IPS DF 6.9 (cell line): ENCODE data around the gene IL17RE.

Source experiments
- DNase-seq: peaks from one replicate; pipeline ENCODE4 v3.0.0-alpha.2; 2013; ENCODE audit warnings: low read depth, low spot score
- H3K27ac ChIP-seq: one replicate; pipeline ENCODE4 v1.5.1; 2013; ENCODE audit warnings: low read length, control low read depth
- H3K27me3 ChIP-seq: 2 replicates; pipeline ENCODE4 v1.6.1; 2013; ENCODE audit warnings: mild to moderate bottlenecking, low read length; ENCODE audit not compliant: control insufficient read depth, insufficient read depth
- H3K36me3 ChIP-seq: 2 replicates; pipeline ENCODE4 v1.6.1; 2013; ENCODE audit warnings: low read length; ENCODE audit not compliant: control insufficient read depth, insufficient read depth
- H3K4me1 ChIP-seq: 2 replicates; pipeline ENCODE4 v1.6.1; 2013; ENCODE audit warnings: low read length; ENCODE audit not compliant: control insufficient read depth, insufficient read depth
- H3K4me3 ChIP-seq: 2 replicates; pipeline ENCODE4 v1.5.1; 2013; ENCODE audit warnings: mild to moderate bottlenecking, low read length
- H3K9me3 ChIP-seq: 2 replicates; pipeline ENCODE4 v1.6.1; 2013; ENCODE audit warnings: low read length, inconsistent platforms; ENCODE audit not compliant: control insufficient read depth, insufficient read depth
- WGBS: extraction: QIAGEN DNeasy Blood & Tissue Kit; methylation state at CpG from one replicate; pipeline ENCODE4 v1.1.7; 2013; ENCODE audit warnings: mixed read lengths, missing lambda C conversion rate; ENCODE audit not compliant: insufficient read length, insufficient coverage; 5-methylcytosine and 5-hydroxymethylcytosine counted together

The IL17RE gene

DNA sequence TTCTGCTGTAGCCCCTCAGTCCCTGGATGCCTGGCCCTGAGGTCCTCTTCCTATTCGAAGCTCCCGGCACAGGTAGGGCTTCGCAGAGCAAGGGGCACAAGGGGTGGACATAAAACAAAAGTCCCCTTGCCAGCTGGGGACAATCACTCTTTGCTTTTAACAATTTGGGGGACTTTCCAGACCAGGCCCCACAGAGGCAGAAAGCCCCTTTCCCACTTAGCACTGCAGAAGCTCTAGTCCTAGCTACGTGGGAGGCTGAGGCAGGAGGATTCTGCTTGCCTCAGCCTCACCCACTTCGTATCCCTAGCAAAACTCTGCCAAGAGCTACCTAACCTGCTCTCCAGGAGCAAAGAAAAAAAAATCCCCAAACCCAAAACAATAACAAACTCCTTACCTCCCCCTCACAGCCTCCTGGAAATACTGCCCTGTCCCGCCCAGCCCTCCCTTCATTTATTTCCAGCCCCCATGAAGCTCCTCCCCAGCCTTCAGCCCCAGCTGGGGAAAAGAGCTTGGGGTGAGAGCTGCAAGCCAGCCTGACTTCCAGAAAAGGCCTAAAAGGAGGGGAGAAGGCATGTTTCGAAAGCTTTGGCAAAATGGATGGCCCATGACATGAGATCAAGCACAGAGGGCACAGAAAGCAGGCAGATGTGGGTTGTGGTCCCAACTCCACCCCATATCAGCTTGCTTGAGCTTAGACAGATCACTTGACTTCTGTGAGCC is 22.7 kb upstream of the IL17RE start, which contains the start of gene CIDEC:
Gene CIDEC, minus strand, starts transcription at position 424 of the 720 bp plus-strand sequence. CDS start 1,767 bp downstream, outside the sequence.
- DNase-seq = no peak
- no peak within 1 kb of the TSS for H3K27ac ChIP-seq
- no CpG with 5 or more reads among the region's 7 CpGs for WGBS
- H3K27me3 ChIP-seq = no peaks in the 10 kb centered on the region
- H3K4me3 ChIP-seq = no peak within 1 kb of the TSS
- no peaks in the 10 kb centered on the region for H3K9me3 ChIP-seq
- peaks cover 2% of the 10 kb centered on the region; the same call in 1 of the 2 replicates for H3K4me1 ChIP-seq
- no peaks in the 10 kb centered on the region for H3K36me3 ChIP-seq

DNA sequence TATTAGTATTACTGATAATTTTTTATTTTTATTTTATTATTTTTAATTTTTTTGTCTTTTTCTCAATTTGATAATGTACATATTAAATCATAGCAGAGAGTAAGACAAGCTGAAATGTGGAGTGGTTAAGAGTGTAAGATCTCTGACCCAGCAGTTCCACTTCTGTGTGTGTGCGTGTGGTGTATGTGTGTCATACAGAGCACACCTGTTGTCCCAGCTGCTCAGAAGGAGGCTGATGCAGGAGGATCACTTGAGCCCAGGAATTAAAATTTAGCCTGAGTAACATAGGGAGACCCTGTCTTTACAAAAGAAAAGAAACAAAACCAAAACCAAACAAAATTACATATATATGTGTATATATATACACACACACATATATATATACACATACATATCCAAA is 21.2 kb upstream of the IL17RE start:
- no peak overlapping the region for H3K4me3 ChIP-seq
- no peaks in the 10 kb centered on the region for H3K9me3 ChIP-seq
- H3K36me3 ChIP-seq = no peaks in the 10 kb centered on the region
- WGBS = no CpG with 5 or more reads among the region's 1 CpG
- peaks cover 2% of the 10 kb centered on the region; the same call in 1 of the 2 replicates for H3K4me1 ChIP-seq
- no peaks in the 10 kb centered on the region for H3K27me3 ChIP-seq
- no peak overlapping the region for H3K27ac ChIP-seq
- no peak for DNase-seq

- no CpG with 5 or more reads among the region's 7 CpGs for WGBS
- DNase-seq = no peak
- H3K4me1 ChIP-seq = no peaks in the 10 kb centered on the region
- no peak overlapping the region for H3K4me3 ChIP-seq
- H3K9me3 ChIP-seq = no peaks in the 10 kb centered on the region
- H3K27ac ChIP-seq = no peak overlapping the region
- no peaks in the 10 kb centered on the region for H3K36me3 ChIP-seq
- no peaks in the 10 kb centered on the region for H3K27me3 ChIP-seq
These were observed 18.7 kb upstream of the IL17RE start for GRCh38 chr3:9883706-9884554.

DNA sequence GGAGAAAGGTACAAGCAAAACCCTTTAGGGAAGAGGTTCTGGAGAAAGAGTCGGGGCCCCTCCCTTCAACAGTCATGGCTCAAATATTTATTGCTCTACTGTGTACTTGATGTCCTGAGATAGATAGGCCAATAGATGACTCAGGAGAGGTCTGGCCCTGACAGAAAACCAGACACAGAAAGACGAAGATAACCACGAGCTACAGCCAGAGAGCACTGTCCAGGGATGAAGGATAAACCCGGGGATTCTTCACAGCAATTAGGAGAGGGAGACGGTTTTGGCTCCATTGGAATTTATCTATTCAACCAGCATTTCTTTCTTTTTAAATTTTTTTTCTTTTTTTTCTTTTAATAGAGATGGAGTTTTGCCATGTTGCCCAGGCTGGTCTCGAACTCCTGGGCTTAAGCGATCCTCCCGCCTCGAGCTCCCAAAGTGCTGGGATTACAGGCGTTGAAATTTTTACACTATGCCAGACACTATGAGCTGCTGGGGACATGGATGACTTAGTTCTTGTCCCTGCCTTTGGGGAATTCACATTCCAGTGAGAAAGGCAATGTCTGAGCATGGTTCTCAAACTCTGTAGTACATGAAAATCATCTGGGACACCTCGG is 18.0 kb upstream of the IL17RE start:
- no CpG with 5 or more reads among the region's 11 CpGs for WGBS
- Histone ChIP-seq H3K36me3 (no peaks in the 10 kb centered on the region), H3K4me1 (no peaks in the 10 kb centered on the region), H3K27me3 (no peaks in the 10 kb centered on the region), H3K27ac (no peak overlapping the region), H3K9me3 (no peaks in the 10 kb centered on the region), H3K4me3 (no peak overlapping the region)
- no peak for DNase-seq

DNA sequence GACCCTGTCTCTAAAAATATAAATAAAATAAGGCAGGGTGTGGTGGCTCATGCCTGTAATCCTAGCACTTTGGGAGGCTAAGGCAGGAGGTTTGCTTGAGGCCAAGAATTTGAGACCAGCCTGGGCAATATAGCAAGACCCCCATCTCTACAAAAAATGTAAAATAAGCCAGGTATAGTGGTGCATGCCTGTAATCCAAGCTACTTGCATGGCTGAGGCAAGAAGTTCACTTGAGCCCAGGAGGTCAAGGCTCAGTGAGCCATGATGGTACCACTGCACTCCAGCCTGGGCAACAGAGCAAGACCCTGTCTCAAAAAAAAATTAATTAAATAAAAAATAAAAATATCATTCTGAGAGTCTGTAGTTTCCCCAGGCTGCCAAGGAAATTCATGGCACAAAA is 16.3 kb upstream of the IL17RE start:
- DNase-seq = no peak
- H3K9me3 ChIP-seq = no peaks in the 10 kb centered on the region
- no peak overlapping the region for H3K27ac ChIP-seq
- no peaks in the 10 kb centered on the region for H3K4me1 ChIP-seq
- no peak overlapping the region for H3K4me3 ChIP-seq
- H3K36me3 ChIP-seq = no peaks in the 10 kb centered on the region
- no peaks in the 10 kb centered on the region for H3K27me3 ChIP-seq

GRCh38 chr3:9887480-9887879 is 15.2 kb upstream of the IL17RE start:
- no peak for DNase-seq
- Histone ChIP-seq H3K27me3 (no peaks in the 10 kb centered on the region), H3K9me3 (no peaks in the 10 kb centered on the region), H3K4me3 (no peak overlapping the region), H3K36me3 (no peaks in the 10 kb centered on the region), H3K4me1 (no peaks in the 10 kb centered on the region), H3K27ac (no peak overlapping the region)
- WGBS = no CpG with 5 or more reads among the region's 5 CpGs

DNA sequence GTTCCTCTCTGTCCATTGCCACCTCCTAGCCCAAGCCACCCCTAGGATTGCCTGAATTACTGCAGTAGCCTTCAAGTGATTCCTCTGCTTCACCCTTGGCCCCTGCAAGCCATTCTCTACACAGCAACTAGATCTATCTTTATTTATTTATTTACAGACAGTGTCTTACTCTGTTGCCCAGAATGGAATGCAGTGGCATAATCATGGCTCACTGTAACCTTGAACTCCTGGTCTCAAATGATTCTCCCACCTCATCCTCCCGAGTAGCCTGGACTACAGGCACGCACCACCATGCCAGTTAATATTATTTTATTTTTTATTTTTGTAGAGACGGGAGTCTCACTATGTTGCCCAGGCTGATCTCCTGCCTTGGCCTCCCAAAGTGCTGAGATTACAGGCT is 14.1 kb upstream of the IL17RE start:
- Histone ChIP-seq H3K4me3 (no peak overlapping the region), H3K4me1 (no peaks in the 10 kb centered on the region), H3K27me3 (no peaks in the 10 kb centered on the region), H3K36me3 (peaks cover 6% of the 10 kb centered on the region), H3K9me3 (no peaks in the 10 kb centered on the region), H3K27ac (no peak overlapping the region)
- WGBS = no CpG with 5 or more reads among the region's 3 CpGs
- no peak for DNase-seq

GRCh38 chr3:9889405-9889804 is 13.2 kb upstream of the IL17RE start:
- Histone ChIP-seq H3K27me3 (no peaks in the 10 kb centered on the region), H3K4me1 (no peaks in the 10 kb centered on the region), H3K27ac (no peak overlapping the region), H3K4me3 (no peak overlapping the region), H3K9me3 (no peaks in the 10 kb centered on the region), H3K36me3 (peaks cover 6% of the 10 kb centered on the region)
- no CpG with 5 or more reads among the region's 5 CpGs for WGBS
- DNase-seq = no peak

DNA sequence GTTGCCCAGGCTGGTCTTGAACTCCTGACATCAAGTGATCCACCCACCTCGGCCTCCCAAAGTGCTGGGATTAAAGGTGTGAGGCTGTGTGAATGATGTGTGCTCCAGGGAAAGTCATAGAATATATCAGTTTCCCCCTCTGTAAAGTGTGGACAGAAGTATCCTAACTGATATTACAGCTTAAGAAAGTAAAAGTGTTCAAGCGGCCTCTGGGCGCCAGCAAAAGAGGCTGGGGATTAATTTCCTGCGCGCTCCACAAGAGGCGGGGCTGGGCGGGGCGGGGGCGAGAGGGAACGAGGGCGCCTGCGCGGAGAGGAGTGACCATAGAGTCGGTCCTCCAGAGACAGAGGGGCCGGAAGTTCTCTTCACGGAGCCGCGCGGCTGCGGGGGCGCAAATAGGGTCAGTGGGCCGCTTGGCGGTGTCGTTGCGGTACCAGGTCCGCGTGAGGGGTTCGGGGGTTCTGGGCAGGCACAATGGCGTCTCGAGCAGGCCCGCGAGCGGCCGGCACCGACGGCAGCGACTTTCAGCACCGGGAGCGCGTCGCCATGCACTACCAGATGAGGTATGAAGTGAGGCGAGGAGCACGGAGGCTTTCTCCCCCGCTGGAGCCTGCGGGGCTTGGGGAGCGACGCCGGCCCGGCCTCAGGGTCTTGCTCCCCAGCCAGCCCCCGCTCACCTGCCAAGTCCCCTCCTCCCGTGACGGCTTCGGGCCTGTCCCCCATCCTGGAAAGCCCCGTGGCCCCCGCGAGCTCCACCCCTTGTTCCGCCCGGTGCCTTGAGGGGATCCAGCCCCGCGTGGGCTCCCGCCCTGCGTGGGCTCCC is 12.2 kb upstream of the IL17RE start, which contains the start of gene JAGN1:
Gene JAGN1, plus strand, starts transcription at position 362 of the 823 bp plus-strand sequence. Its CDS starts 113 bp downstream, at position 475.
- no peaks in the 10 kb centered on the region for H3K4me1 ChIP-seq
- WGBS = no CpG with 5 or more reads among the region's 62 CpGs
- peak within 1 kb of the TSS; percentile 61 for H3K4me3 ChIP-seq
- no peaks in the 10 kb centered on the region for H3K27me3 ChIP-seq
- H3K27ac ChIP-seq = no peak within 1 kb of the TSS
- no peaks in the 10 kb centered on the region for H3K9me3 ChIP-seq
- peaks cover 6% of the 10 kb centered on the region for H3K36me3 ChIP-seq
- DNase-seq = no peak
